Liver (tissue), 9 donors: ENCODE results near the gene ARHGAP9. TPM values are rescaled to one million over a fixed set of nuclear protein-coding genes. Genes with fewer than 3 reads are reported as not detected.
A peak's percentile ranks its signal among the peaks of the same experiment; 100 is the strongest.

ENCODE experiments used
- DNase-seq: peaks from one replicate; pipeline ENCODE4 v3.0.0-alpha.2; 2017; ENCODE audit warnings: low spot score
- H3K27ac ChIP-seq, 2 donors: one replicate each; pipeline ENCODE4 v1.7.0; 2013; ENCODE audit warnings: inconsistent platforms in 2 of 2, low read length in 2 of 2, control low read depth in 1 of 2, low read depth in 1 of 2, mild to moderate bottlenecking in 1 of 2
- H3K27me3 ChIP-seq, 4 donors: one replicate each; pipeline versions ENCODE4 v1.6.1 to v1.7.0; 2013; ENCODE audit warnings: low read length in 3 of 4, inconsistent platforms in 1 of 4, mild to moderate bottlenecking in 1 of 4, moderate library complexity in 1 of 4; ENCODE audit not compliant: control insufficient read depth in 4 of 4, insufficient read depth in 4 of 4
- H3K36me3 ChIP-seq, 4 donors: one replicate each; pipeline versions ENCODE4 v1.6.1 to v1.7.0; 2013; ENCODE audit warnings: low read length in 3 of 4, mild to moderate bottlenecking in 3 of 4, low read depth in 1 of 4, moderate library complexity in 1 of 4; ENCODE audit not compliant: control insufficient read depth in 4 of 4, insufficient read depth in 3 of 4
- H3K4me1 ChIP-seq, 4 donors: one replicate each; pipeline versions ENCODE4 v1.6.1 to v1.7.0; 2013; ENCODE audit warnings: low read length in 3 of 4, mild to moderate bottlenecking in 3 of 4, moderate library complexity in 1 of 4; ENCODE audit not compliant: control insufficient read depth in 4 of 4, insufficient read depth in 4 of 4
- H3K4me3 ChIP-seq, 3 donors: one replicate each; pipeline versions ENCODE4 v1.6.1 to v1.7.0; 2013; ENCODE audit warnings: low read length in 3 of 3, control low read depth in 1 of 3, low read depth in 1 of 3, mild to moderate bottlenecking in 1 of 3
- H3K9ac ChIP-seq, 2 donors: one replicate each; pipeline ENCODE4 v1.7.0; 2013; ENCODE audit warnings: low read length in 2 of 2, mild to moderate bottlenecking in 2 of 2, moderate library complexity in 2 of 2, control low read depth in 1 of 2, low read depth in 1 of 2
- H3K9me3 ChIP-seq, 4 donors: one replicate each; pipeline versions ENCODE4 v1.6.1 to v1.7.0; 2013; ENCODE audit warnings: low read length in 3 of 4; ENCODE audit not compliant: control insufficient read depth in 4 of 4
- ATF3 ChIP-seq: IDR thresholded peaks from 2 replicates; pipeline ENCODE4 v1.6.1; 2016; ENCODE audit warnings: antibody characterized with exemption
- CTCF ChIP-seq: fragments of 150-350 bp; IDR thresholded peaks from 2 replicates; pipeline ENCODE4 v1.5.1; 2017; ENCODE audit warnings: improper control_type of control experiment, low read depth, low read length; ENCODE audit not compliant: missing input control
- EGR1 ChIP-seq, 2 donors: IDR thresholded peaks; 2 replicates each; pipeline ENCODE4 v1.6.1; 2016 to 2018; ENCODE audit warnings: antibody characterized with exemption in 2 of 2, low read depth in 2 of 2
- FOXA2 ChIP-seq: IDR thresholded peaks from 2 replicates; pipeline ENCODE4 v1.6.1; 2016; ENCODE audit warnings: antibody characterized with exemption
- HNF4A ChIP-seq, 2 donors: conservative IDR thresholded peaks; 2 replicates each; pipeline ENCODE4 v1.6.1; 2016; ENCODE audit warnings: antibody characterized with exemption in 2 of 2, mild to moderate bottlenecking in 2 of 2
- HNF4G ChIP-seq: IDR thresholded peaks from 2 replicates; pipeline ENCODE4 v1.6.1; 2016; ENCODE audit warnings: antibody characterized with exemption
- JUND ChIP-seq, 2 donors: IDR thresholded peaks; 2 replicates each; pipeline ENCODE4 v1.6.1; 2016; ENCODE audit warnings: antibody characterized with exemption in 2 of 2
- NR2F2 ChIP-seq: IDR thresholded peaks from 2 replicates; pipeline ENCODE4 v1.6.1; 2016; ENCODE audit warnings: antibody characterized with exemption
- RXRA ChIP-seq, 2 donors: IDR thresholded peaks; 2 replicates each; pipeline ENCODE4 v1.6.1; 2017 to 2018; ENCODE audit warnings: antibody characterized with exemption in 2 of 2, mild to moderate bottlenecking in 1 of 2
- SP1 ChIP-seq: IDR thresholded peaks from 2 replicates; pipeline ENCODE4 v1.6.1; 2018; ENCODE audit warnings: antibody characterized with exemption, mild to moderate bottlenecking
- TAF1 ChIP-seq: conservative IDR thresholded peaks from 2 replicates; pipeline ENCODE4 v1.6.1; 2016; ENCODE audit warnings: antibody characterized with exemption, mild to moderate bottlenecking
- YY1 ChIP-seq: IDR thresholded peaks from 2 replicates; pipeline ENCODE4 v1.6.1; 2016; ENCODE audit warnings: antibody characterized with exemption, mild to moderate bottlenecking
- ZBTB33 ChIP-seq: IDR thresholded peaks from 2 replicates; pipeline ENCODE4 v1.6.1; 2016; ENCODE audit warnings: antibody characterized with exemption
- WGBS: extraction: QIAGEN DNeasy Blood & Tissue Kit; methylation state at CpG from one replicate; pipeline ENCODE4 v1.1.7; 2013; 5-methylcytosine and 5-hydroxymethylcytosine counted together
- polyA plus RNA-seq, 2 donors: library from polyadenylated mRNA; stranded (reverse) in 1 of 2; unstranded in 1 of 2; fragments of 200-250 nt in 1 of 2; fragments of >200 nt in 1 of 2; fragmentation: Nextera tagmentation in 1 of 2; extraction: Ambion mirVana in 1 of 2; gene quantifications; one replicate each; pipeline versions ENCODE4 v1.2.1 to v1.2.3, GENCODE V29; 2013 to 2015
- total RNA-seq, 2 donors: library from RNA; depleted of rRNA; stranded (reverse); fragments of >200 nt; gene quantifications; one replicate each; pipeline ENCODE4 v1.2.3, GENCODE V29; 2014
- TF ChIP-seq, protein P1 (sequence below): IDR thresholded peaks from 2 replicates; pipeline ENCODE4 v1.6.1; 2016; ENCODE audit warnings: antibody characterized with exemption, mild to moderate bottlenecking
- TF ChIP-seq, protein P2 (sequence below): IDR thresholded peaks from 2 replicates; pipeline ENCODE4 v1.6.1; 2016; ENCODE audit warnings: antibody characterized with exemption
- donor health status: healthy.
- donor health status: healthy.
- donor health status: healthy.
- donor health status: healthy.
- donor health status: healthy.

Gene ARHGAP9
- total and polyA plus RNA-seq, 4 donors = 3.0 to 12.0 (median 7.1) TPM

DNA sequence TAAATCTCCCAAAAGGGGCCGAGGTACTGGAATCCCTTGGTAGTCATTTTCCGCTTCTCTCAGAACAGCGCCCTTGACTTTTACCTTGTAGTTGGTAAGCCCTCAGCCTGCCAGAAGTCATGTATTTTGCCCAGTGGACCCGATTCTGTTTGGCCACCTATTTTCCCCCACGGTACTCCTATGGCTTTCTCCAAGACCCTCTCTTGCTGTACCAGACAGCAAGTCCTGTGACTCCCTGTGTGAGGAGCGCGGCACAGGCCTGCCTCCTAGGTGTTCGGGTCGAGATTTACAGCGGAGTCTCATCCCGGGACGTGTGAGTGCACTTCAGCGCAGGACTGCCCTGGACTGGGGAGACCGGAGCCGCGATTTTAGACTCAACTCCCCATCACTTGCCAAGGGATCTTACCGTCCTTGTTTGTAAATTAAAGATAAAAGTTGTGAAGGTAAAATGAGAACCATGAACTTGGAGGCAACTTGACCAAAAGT lies 41.9 kb upstream of the ARHGAP9 start:
- 50% methylated on average over 17 of the region's 17 CpGs for WGBS
- TF ChIP-seq NR2F2 (no peak), HNF4A (conservative IDR thresholded peaks at IDR 0.05) (no peak), CTCF (no peak), YY1 (no peak), TAF1 (no peak), RXRA (IDR thresholded peaks at IDR 0.05) (no peak), ATF3 (no peak)
- TF ChIP-seq, protein P1, sequence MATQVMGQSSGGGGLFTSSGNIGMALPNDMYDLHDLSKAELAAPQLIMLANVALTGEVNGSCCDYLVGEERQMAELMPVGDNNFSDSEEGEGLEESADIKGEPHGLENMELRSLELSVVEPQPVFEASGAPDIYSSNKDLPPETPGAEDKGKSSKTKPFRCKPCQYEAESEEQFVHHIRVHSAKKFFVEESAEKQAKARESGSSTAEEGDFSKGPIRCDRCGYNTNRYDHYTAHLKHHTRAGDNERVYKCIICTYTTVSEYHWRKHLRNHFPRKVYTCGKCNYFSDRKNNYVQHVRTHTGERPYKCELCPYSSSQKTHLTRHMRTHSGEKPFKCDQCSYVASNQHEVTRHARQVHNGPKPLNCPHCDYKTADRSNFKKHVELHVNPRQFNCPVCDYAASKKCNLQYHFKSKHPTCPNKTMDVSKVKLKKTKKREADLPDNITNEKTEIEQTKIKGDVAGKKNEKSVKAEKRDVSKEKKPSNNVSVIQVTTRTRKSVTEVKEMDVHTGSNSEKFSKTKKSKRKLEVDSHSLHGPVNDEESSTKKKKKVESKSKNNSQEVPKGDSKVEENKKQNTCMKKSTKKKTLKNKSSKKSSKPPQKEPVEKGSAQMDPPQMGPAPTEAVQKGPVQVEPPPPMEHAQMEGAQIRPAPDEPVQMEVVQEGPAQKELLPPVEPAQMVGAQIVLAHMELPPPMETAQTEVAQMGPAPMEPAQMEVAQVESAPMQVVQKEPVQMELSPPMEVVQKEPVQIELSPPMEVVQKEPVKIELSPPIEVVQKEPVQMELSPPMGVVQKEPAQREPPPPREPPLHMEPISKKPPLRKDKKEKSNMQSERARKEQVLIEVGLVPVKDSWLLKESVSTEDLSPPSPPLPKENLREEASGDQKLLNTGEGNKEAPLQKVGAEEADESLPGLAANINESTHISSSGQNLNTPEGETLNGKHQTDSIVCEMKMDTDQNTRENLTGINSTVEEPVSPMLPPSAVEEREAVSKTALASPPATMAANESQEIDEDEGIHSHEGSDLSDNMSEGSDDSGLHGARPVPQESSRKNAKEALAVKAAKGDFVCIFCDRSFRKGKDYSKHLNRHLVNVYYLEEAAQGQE = no peak
- Histone ChIP-seq H3K9me3 (no peaks in the 10 kb centered on the region), H3K27me3 (no peaks in the 10 kb centered on the region), H3K4me1 (peaks cover 10 to 58% (median 37%) of the 10 kb centered on the region in 4 donors), H3K27ac (peak overlapping the region; percentile 92 to 95), H3K36me3 (peaks cover 6 to 23% (median 15%) of the 10 kb centered on the region in 4 donors), H3K4me3 (no peak overlapping the region), H3K9ac (peak overlapping the region; percentile 46 to 92)
- DNase-seq = peak; percentile 57

- Histone ChIP-seq H3K36me3 (peaks cover 3 to 32% (median 24%) of the 10 kb centered on the region in 4 donors), H3K9me3 (no peaks in the 10 kb centered on the region), H3K9ac (peak within 1 kb of the TSS; percentile 80 to 92), H3K27ac (peak within 1 kb of the TSS; percentile 95), H3K4me1 (peaks cover 10 to 58% (median 37%) of the 10 kb centered on the region in 4 donors), H3K27me3 (no peaks in the 10 kb centered on the region), H3K4me3 (peak within 1 kb of the TSS; percentile 88 to 98 (median 97))
- peak; percentile 98 for DNase-seq
- WGBS = under 1% methylated on average over 52 of the region's 52 CpGs
- peak; percentile 47 to 54 for TF ChIP-seq RXRA (IDR thresholded peaks at IDR 0.05)
- TF ChIP-seq JUND (IDR thresholded peaks at IDR 0.05) = peak; percentile 85 to 92
- TF ChIP-seq SP1 = peak; percentile 86
- TF ChIP-seq, protein P2, sequence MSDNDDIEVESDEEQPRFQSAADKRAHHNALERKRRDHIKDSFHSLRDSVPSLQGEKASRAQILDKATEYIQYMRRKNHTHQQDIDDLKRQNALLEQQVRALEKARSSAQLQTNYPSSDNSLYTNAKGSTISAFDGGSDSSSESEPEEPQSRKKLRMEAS = no peak
- peak; percentile 47 to 78 for TF ChIP-seq HNF4A (conservative IDR thresholded peaks at IDR 0.05)
- no peak for TF ChIP-seq CTCF
- peak; percentile 32 for TF ChIP-seq ZBTB33
- peak; percentile 99 for TF ChIP-seq TAF1
- TF ChIP-seq EGR1 (IDR thresholded peaks at IDR 0.05; ENCODE audit: low read depth in 2 of 2) = peak; percentile 62 to 87
- TF ChIP-seq FOXA2 = no peak
- peak; percentile 47 for TF ChIP-seq YY1
- peak; percentile 52 for TF ChIP-seq HNF4G
- peak; percentile 73 for TF ChIP-seq ATF3
These were observed 40.6 kb upstream of the ARHGAP9 start, which contains the start of gene DDIT3 for GRCh38 chr12:57520053-57520818. DDIT3 (minus strand) TSS chr12:57520514; CDS start chr12:57517406, 3,108 bp downstream.
